ENCODE results near the gene GPX8. TPM values are rescaled to one million over a fixed set of nuclear protein-coding genes. Genes with fewer than 3 reads are reported as not detected.
A peak's percentile ranks its signal among the peaks of the same experiment; 100 is the strongest.

The GPX8 gene
- total RNA-seq, 1 experiment from 2014 or later, result 24.8 TPM

DNA sequence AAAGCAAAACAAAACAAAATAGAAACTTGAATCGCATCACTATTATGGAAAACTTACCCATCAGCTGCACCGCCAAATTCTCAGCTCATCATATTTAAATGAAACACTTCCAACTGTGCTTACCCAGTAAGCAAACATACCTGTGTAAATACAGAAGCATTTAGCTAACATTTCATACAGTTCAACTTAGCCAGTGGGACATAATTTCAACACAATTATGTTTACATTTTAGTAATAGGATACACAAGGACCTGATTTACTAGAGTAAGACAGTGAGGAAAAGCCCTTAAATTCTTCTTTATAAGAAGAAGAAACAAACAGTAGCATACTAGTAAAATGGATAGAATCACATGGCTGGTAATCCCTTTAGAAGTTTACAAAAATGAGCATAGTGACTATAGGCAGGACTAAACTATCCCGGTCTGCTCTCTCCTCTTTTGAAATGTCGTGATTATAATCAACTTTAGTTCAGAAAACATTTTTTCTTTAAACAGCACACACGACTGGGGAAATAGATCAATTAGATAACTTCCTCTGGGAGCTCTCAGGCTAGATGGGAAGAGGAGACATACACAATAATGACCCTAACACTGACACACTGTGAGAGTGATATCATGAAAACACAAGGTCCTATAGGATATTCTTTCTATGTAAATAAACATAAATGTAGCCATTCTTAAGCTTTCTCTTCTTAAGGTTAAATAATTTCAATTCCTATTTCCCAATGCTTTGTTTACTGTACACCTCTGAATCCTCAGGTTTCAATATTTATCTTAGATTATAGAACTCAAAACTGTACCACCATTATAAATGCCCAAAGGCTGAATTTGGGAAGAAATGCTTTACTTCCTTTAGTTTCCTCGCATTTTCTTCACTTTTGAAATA lies 28.9 kb downstream of the GPX8 start:
- H3K9me3 ChIP-seq (ENCODE audit: control insufficient read depth, insufficient read depth, low read depth, low read length), result no peaks in the 10 kb centered on the region
- TF ChIP-seq REST (IDR thresholded peaks at IDR 0.05; ENCODE audit: insufficient read depth in 1 of 2, low read depth in 2 of 2, low read length in 1 of 2) (no peak), SIN3A (IDR thresholded peaks at IDR 0.05; ENCODE audit: borderline replicate concordance, insufficient read depth, low read depth, low read length) (no peak), TCF7L2 (IDR thresholded peaks at IDR 0.05; ENCODE audit: low read depth, low read length) (peak; percentile 67; the same call in 1 of the 2 replicates), POLR2AphosphoS5 (IDR thresholded peaks at IDR 0.05; ENCODE audit: low read depth, low read length) (no peak)
- TF ChIP-seq, protein P1, sequence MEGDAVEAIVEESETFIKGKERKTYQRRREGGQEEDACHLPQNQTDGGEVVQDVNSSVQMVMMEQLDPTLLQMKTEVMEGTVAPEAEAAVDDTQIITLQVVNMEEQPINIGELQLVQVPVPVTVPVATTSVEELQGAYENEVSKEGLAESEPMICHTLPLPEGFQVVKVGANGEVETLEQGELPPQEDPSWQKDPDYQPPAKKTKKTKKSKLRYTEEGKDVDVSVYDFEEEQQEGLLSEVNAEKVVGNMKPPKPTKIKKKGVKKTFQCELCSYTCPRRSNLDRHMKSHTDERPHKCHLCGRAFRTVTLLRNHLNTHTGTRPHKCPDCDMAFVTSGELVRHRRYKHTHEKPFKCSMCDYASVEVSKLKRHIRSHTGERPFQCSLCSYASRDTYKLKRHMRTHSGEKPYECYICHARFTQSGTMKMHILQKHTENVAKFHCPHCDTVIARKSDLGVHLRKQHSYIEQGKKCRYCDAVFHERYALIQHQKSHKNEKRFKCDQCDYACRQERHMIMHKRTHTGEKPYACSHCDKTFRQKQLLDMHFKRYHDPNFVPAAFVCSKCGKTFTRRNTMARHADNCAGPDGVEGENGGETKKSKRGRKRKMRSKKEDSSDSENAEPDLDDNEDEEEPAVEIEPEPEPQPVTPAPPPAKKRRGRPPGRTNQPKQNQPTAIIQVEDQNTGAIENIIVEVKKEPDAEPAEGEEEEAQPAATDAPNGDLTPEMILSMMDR (IDR thresholded peaks at IDR 0.05), result no peak
- ChIA-PET POLR2A (no interaction called here), CTCF (no interaction called here)
- intact Hi-C loops (cut with micrococcal nuclease; ENCODE audit: unreplicated experiment), result no loop called here
- peaks cover 4% of the 10 kb centered on the region for H3K4me1 ChIP-seq (ENCODE audit: control insufficient read depth, insufficient read depth, low read length)
- H3K4me3 ChIP-seq (ENCODE audit: low read depth in 2 of 2, low read length in 2 of 2), result no peak overlapping the region
- in situ Hi-C loops (cut with HindIII; ENCODE audit: low pct_unique_long_range_greater_than_20kb, low sequenced_read_pairs), result no loop called here
- no peaks in the 10 kb centered on the region for H3K36me3 ChIP-seq (ENCODE audit: control insufficient read depth, insufficient read depth, low read length)
- DNase-seq (ENCODE audit: low read depth, low spot score) (no peak), ATAC-seq (peak; percentile 19; the same call in 1 of the 2 replicates)
- H3K27me3 ChIP-seq (ENCODE audit: control insufficient read depth, insufficient read depth, low read length), result peaks cover 12% of the 10 kb centered on the region
- no TSS peak for BruUV-seq (replicated peaks)
- no peak overlapping the region; the same call in 1 of the 2 replicates for H3K27ac ChIP-seq (ENCODE audit: low read length)

DNA sequence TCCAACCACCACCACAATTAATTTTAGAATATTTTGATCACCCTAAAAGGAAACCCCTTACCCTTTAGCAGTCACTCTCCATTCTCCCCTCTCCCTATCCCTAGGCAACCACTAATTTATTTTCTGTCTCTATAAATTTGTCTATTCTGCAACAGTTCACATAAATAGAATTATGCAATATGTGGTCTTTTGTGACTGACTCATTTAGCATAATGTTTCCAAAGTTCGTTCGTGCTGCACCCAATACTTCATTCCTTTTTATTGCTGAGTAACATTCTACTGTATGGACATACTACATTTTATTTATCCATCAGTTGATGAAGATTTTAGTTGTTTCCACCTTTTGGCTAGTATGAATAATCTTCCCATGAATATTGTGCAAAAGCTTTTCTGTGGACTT lies 31.2 kb downstream of the GPX8 start:
- H3K9me3 ChIP-seq (ENCODE audit: control insufficient read depth, insufficient read depth, low read depth, low read length), result no peaks in the 10 kb centered on the region
- no TSS peak for BruUV-seq (replicated peaks)
- in situ Hi-C loops (cut with HindIII; ENCODE audit: low pct_unique_long_range_greater_than_20kb, low sequenced_read_pairs), result no loop called here
- no peak overlapping the region for H3K27ac ChIP-seq (ENCODE audit: low read length)
- peaks cover 4% of the 10 kb centered on the region for H3K4me1 ChIP-seq (ENCODE audit: control insufficient read depth, insufficient read depth, low read length)
- ChIA-PET POLR2A (no interaction called here), CTCF (interaction anchor here (0.7 kb wide), 1 partner anchor 539 kb away, joined by 3 read pairs; no protein-coding TSS in a partner anchor)
- H3K27me3 ChIP-seq (ENCODE audit: control insufficient read depth, insufficient read depth, low read length), result peaks cover 10% of the 10 kb centered on the region
- intact Hi-C loops (cut with micrococcal nuclease; ENCODE audit: unreplicated experiment), result no loop called here
- no peak for DNase-seq (ENCODE audit: low read depth, low spot score)
- no peaks in the 10 kb centered on the region for H3K36me3 ChIP-seq (ENCODE audit: control insufficient read depth, insufficient read depth, low read length)
- TF ChIP-seq SIN3A (IDR thresholded peaks at IDR 0.05; ENCODE audit: borderline replicate concordance, insufficient read depth, low read depth, low read length), result no peak
- TF ChIP-seq POLR2AphosphoS5 (IDR thresholded peaks at IDR 0.05; ENCODE audit: low read depth, low read length), result no peak
- no peak for TF ChIP-seq REST (IDR thresholded peaks at IDR 0.05; ENCODE audit: insufficient read depth in 1 of 2, low read depth in 2 of 2, low read length in 1 of 2)
- TF ChIP-seq, protein P1 (IDR thresholded peaks at IDR 0.05), result no peak
- no peak for TF ChIP-seq TCF7L2 (IDR thresholded peaks at IDR 0.05; ENCODE audit: low read depth, low read length)
- no peak overlapping the region for H3K4me3 ChIP-seq (ENCODE audit: low read depth in 2 of 2, low read length in 2 of 2)
- no peak for ATAC-seq
